Stimulated activated CD4-positive, alpha-beta T cell treated with anti-CD3 and anti-CD28 coated beads, TNF-alpha, amount 100 ng/mL, for 48 hours (primary cell): Measurements from ENCODE around the gene MICAL2.
A peak's percentile ranks its signal among the peaks of the same experiment; 100 is the strongest.

Experiments
- DNase-seq, 3 donors: peaks; one replicate each; pipeline ENCODE4 v3.0.0-alpha.2; 2020; ENCODE audit warnings: low read depth in 3 of 3

Gene MICAL2

DNA sequence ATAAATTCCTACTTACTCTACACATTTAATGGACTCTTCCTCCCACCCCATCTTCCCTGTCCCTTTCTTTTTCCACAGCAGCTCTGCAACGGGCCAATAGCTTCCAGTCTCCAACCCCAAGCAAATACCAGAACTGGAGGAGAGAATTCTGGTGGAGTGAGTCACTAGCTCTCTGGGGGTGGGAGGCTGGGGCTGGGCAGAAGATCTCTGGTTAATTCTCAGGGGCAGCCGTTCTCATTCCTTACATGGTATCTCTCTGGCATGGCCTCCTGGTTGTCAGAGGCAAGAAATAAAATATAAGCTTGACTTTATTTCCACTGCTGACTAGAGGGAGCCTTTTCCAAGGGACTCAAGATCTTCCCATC lies 176.6 kb downstream of the MICAL2 start:
- DNase-seq: no peak

DNA sequence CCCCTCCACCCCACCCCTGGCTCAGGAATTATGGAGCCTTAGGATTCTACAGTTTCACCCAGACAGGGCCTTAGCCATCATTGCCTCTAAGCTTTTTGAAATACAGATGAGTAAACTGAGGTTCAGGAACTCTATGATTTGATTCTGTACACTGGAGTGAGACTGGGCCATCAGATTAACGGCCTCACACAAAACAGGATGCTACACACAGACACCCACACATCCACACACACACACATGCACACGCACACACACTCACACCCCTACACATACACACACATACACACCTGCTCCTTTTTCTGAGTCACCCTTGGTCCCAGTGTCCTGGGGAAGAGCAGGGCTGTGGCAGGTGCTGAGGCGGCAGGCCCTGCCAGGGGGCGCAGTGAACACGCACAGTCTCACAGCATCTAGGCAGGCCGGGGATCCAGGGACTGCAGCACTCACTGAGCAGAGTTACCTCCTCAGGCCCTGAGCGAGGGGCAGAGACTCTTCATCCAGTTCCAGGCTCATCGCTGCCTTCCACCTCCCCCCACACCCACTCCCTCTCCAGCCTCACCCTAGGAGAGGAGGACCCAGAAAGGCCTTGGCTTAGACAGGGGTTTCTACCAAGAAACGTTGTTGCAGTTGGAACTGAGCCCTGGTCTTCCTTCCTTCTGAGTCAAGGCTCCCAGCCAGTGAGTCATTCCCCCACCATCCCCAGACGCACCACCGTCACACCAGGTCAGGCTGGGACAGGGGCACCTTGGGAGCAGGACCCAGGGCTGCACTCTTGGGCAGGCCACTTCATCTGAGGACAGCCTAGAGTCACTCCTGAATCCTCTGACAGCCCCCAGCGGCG lies 177.2 kb downstream of the MICAL2 start:
- DNase-seq: no peak

DNA sequence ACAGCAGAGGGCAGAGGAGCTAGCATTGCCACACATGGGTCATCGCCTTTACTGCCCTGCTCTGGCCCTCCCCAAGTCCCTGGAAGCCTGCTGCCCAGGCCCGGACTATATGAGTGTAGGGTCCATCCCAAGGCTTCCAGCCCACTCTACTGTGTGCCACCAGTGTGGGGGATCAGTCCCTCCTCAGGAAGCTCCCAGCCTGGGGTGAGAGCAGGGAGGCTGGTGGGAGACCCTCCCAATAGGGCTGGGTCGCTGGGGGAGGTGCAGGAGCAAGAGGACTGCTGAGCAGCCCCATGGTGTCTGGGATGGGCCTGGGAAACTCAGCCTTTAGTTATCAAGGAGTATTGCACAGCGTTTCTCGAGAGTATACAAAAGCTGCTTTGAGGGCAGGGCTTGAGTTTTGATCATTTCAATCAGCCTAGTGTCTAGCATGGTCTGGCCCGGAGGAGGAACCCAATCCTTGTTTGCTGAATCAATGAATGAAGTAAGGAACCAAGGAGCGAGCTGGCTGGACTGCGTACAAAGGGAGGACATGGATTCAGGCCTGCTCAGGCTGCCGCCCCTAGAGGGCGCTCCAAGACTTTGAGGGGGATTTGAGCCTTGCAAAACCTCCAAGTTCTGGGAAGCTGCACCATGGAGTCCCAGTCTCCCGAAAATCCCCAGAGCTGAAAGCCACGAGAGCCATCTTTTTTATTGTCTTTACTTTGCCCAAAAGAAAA lies 178.0 kb downstream of the MICAL2 start:
- DNase-seq: peak in 2 of 3 donors; percentile 14 to 43

DNA sequence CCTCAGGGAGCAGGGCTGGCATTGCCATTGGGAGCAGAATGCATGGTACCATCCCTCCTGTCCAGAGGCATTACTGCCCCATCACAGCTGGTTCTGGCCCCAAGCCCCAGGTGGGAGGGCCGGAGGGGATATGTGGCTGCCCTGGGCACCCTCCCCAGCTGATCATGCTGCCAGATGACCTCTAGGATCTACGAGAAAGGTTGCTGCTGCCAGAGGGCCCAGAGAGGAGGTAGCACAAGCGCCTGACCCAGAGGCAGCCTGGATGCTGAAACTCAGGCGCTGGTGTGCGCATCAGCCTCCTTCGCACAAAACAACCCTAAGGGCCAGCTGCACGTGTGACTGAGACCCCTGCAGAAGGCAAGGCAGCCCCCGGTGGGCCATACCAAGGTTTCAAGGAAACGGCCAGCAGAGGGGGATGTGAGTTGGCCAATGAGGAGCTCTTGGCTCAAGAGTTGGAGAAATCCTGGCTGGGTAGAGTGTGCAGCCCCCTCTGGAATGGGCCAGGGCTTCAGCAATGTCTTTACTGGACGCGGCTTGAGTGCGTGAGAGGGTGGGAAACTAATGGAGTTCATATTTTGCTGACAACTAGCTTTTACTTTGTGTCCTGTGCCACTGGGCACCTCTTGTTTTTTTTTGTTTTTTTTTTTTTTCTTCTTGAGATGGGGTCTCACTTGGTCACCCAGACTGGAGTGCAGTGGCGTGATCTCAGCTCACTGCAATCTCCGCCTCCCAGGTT lies 178.7 kb downstream of the MICAL2 start:
- no peak for DNase-seq

DNA sequence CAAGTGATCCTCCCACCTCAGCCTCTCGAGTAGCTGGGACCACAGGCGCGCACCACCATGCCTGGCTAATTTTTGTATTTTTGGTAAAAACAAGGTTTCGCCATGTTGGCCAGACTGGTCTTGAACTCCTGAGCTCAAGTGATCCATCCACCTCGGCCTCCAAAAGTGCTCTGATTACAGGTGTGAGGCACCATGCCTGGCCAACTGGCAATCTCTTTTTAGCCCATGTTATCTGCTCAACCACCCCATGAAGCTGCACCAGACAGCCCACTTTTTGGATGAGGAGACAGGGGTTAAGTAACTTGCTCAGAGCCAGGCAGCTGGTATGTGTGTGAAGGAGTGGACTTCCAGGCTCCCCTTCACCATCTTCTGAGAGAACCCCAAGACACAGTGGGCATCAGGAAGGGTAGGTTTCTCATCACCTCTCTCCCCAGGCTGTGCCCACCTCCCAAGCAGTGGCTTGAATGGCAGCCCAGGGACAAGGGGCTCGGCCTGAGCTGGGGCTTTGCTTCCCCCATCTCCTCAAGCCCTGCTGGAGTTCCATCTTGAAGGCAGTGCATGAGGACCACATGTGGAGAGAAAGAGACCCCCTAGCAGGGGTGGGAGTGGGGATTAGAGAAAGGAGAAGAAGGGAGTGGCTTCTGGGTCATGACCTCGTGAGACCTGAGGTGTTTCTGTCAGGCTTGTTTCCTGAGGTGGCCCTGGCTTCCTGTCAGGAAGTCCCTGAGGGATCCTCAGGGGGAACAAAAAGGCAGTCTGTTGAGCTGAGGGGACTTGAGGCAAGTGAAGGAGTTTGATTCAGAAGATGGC lies 179.5 kb downstream of the MICAL2 start:
- no peak for DNase-seq

DNA sequence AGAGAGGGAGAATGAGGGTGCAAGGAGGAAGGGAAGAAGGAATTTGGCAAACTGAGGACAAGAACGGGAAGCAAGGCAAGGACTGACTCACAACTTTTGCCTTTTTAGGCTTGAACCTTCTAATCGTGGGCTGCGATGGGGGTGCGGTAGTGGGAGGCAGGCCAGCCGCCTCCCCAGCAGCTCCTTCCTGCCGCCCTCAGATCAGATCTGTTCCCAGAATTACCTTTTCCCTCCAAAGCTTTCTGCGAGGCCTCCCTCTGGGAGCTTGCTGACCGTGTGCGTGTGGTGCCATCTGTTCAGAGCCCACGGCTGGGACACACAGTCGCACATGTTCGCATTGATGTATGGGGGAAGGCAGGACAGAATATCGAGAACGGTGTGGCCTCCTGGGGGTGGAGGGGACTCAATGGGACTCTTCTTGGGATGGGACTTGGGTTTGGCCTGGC lies 180.1 kb downstream of the MICAL2 start:
- DNase-seq: no peak

DNA sequence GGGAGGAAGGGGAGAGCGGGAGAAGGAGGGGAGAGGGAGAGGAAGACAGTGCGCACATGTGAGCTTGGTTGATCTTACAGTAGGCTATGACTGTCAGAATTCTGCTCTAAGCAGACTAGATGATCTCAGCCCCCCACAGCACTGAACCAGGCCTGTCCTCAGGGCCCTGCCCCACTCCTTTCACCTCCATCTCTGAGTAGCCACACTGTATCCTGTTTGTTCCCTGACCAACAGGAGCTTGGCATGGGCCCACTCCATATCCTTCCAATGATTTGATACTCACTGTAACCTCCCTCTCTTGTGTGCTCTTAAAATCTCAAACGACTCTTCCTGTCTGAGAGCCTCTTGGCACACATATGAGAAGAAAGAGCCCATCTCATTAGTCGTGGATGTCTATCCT lies 180.9 kb downstream of the MICAL2 start:
- DNase-seq: no peak

DNA sequence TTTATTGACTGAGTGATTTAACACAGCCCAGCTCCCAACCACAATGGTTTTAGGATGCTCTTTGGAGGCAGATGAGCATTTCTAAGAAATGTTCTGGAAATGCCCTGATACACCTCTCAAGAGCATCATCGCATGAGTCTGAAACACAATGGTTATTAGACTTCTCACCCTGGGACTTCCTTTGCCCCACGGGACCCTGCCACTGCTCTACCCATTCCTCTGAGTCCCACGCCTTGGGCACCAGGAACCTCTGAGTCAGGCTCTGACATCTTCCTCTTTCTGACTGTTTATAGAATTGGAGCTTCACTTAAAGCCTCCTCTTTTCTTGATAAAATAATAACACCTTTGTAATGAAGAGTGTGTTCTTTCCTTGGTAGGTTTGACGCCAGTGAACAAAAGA lies 181.4 kb downstream of the MICAL2 start:
- no peak for DNase-seq

DNA sequence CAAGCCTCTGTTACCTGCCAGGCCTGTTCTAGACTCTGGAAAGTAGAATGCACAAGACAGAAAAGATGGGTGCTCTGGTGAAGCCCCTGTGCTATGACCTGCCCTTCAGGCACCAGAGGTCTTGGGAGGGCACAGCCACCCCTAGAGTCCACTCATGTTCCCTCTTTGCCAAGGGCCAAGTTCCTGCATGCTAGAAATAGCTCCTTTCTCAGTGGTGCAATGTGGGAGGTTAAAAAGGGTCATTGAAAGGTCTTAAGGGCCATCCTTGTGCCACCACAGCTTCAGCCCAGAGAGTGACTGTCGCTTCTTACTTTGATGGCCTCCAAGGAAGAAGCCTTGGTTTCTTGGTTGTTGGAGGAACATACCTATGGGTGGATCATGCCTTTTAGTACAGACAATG lies 182.4 kb downstream of the MICAL2 start:
- DNase-seq: no peak

DNA sequence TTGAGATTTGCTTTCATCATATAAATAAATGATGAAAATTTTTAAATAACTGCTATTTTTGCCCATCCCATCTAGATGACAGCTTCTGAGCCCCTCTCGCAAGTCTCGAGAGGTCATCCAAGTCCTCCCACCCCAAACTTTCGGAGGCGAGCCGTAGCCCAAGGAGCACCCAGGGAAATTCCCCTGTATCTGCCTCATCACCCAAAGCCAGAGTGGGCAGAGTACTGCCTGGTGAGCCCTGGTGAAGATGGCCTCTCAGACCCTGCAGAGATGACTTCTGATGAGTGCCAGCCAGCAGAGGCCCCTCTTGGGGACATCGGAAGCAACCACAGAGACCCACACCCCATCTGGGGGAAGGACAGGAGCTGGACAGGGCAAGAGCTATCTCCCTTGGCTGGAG lies 183.1 kb downstream of the MICAL2 start:
- DNase-seq: no peak

DNA sequence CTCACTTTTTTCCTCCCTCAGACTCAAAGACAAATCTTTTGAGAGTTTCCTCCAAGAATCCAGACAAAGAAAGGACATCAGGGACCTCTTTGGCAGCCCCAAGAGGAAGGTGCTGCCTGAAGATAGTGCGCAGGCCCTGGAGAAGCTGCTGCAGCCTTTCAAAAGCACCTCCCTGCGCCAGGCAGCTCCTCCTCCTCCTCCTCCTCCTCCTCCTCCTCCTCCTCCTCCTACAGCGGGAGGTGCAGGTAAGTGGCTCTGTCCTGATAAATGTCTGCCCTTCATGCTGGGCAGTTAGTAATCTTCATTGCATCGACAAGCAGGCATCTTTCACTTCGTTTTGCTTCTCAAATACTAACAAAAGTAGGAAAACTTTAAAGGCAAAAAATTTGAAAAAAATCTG lies 184.2 kb downstream of the MICAL2 start:
- no peak for DNase-seq

DNA sequence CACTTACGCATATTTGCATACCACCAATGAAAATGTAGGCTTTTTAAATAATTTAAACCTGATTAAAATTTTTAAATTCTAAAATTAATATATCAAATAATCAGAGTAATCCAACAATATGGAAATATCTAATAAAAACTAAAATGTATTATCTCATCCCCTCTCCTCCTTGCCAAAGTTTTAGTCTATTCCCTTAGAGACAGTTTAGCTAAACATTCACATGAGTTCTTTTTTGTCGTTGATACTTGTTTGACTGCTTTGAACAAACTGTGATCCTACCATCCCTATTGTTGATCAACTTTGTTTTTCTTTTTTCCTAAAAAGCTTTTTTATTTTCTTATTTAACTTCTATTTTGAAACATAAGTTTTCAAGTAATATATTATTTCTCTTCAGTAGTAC lies 185.6 kb downstream of the MICAL2 start:
- DNase-seq: no peak

DNA sequence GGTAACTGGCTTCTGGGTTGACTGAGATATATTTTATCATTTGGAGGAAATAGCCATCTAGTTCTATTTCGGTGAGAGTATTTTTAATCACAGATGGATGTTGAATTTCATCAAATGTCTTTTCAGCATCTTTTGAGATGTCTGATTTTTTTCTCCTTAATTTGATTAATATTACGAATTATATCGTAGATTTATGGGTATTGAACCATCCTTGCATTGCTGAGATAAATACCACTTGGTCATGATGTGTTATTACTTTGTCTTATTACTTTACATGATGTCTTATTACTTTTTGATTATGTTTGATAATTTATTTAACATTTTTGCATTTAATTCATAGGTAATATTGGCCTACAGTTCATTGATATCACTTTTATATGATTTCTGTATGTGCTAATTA lies 188.2 kb downstream of the MICAL2 start:
- no peak for DNase-seq

DNA sequence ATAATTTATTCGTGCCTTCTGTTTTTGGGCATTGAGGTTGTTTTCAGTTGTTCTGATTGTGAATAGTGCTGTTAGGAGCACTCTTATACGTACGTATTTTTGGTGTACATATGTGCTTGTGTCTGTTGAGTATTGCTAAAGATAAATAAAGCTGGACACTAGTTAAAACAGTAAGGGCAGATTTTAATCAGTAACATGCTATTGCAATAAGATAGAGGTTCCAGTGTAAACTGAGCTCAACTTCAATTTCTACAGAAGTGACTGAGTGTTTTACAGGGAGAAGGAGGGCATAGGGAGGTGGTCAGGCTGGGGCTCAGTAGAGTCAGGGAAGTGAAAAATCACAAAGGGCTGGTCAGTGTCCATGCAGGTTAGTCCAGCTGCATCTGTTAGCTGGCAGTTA lies 191.0 kb downstream of the MICAL2 start:
- no peak for DNase-seq

DNA sequence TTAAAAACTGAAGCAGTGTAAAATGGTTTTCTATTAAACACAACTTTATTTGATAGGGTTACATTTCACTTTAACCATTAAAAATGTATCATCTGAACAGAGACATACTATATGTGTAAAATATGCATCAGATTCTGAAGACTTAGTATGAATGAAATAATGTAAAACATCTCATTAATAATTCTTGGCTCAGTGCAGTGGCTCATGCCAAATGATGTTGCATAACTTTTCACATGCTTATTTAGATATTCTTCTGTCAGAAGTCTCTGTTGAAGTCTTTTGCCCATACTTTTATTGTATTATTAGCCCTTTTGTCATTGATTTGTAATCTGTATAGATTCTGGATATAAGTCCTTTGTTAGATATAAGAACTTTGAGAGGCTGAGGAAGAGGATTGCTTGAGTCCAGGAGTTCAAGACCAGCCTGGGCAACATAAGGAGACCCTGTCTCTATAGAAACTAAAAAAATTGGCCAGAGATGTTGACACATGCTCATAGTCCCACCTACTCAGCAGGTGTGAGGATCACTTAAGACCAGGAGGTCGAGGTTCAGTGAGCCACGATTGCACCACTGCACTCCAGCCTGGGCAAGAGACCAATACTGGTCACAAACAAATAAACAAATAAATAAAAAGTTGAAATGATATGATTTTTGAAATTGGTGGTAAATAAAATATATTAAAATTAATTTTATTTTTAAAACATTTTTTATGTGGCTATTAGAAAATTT lies 193.2 kb downstream of the MICAL2 start:
- no peak for DNase-seq

DNA sequence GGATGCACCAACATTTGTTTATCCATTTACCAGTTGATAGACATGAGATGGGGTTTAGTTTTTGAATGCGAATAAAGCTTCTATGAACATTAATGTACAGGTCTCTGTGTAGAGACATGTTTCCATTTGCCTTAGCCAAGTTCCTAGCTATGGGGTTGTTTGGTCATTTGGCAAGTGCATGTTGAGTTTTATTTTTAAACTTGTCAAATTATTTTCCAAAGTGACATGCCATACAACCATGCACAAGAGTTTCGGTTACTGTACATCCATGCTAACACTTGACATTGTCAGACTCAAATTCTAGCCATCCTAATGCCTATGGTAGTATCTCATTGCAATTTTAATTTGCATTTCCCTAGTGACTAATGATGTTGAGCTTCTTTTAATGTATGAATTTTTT lies 196.4 kb downstream of the MICAL2 start:
- no peak for DNase-seq

DNA sequence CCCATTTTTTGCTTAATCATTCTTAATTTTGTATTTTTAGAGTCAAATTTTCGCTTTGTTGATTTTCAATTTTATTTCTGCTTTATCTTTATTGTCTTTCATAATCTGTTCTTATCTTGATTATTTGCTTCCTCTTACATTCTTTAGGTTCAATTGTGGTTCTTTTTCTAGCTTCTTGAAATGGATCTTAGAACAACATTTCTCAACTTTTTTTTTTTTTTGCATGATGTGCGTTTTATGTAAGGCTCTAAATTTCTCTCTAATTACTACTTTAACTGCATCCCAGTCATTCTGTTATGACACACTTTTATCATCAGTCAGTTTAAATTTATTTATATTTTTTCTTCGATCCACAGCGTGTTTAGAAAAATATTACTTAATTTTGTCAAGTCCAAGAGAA lies 201.7 kb downstream of the MICAL2 start:
- DNase-seq: no peak
